GM18861 (cell line): Measurements from ENCODE around the gene ZNF2.
"Not testable (repeated sequence)": the region's sequence is repeated elsewhere in the genome, so short reads cannot be mapped to it uniquely, and the experiment has no call there.

ENCODE experiments used
- ATAC-seq: cut with Tn5 transposase; IDR thresholded peaks from one replicate; pipeline ENCODE4 v1.9.1; 2021; ENCODE audit not compliant: unreplicated experiment

Gene ZNF2

DNA sequence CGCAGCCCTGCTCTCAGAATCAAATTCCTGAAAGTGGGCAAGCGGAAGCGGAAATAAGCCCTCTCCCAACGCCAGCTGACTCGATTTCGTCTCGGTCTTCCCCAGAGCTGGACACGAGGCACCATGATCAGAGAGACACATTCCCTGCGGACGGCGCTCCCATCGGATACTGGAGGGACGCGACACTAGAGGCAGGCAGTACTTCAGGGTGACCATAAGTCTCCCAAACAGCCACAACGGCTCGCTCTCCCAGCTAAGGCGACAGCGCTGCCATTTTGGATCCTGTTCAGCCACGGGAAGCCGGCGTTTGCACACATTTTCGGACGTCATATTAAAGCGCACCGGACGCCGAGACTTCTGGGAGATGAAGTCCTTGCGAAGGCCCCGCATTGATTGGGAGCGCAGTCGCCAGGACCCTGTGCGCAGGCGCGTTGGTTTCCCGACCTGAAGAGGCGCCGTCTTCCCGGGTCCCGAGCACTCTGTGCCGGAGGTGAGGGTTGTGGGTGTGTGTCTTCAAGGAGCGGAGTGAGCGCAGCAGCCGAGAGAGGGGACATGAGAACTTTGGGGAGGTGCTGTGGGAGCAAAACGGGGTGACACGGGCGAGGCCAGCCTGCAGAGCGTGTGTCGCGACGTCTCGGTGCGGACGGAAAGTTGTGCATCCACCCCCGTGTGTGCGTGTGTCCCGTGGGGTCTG lies at the start of gene ZNF2:
TSS of gene ZNF2 (plus strand) at position 439 of the 694 bp plus-strand sequence. CDS start 10,418 bp downstream, outside the sequence.
- peak; percentile 88 for ATAC-seq

DNA sequence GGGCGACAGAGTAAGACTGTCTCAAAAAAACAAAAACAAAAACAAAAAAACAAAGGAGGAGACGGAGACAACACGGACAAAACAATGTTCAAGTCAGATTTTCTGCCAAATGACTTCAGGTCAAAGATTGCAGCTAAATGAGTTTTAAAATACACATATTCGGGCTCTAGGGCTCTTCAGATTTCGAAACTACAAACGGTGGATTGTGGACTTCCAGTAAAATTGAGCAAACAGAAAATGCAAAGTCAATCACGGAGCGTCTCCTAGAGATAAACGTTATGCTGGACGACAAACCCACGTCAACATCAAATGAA lies 44.6 kb upstream of the ZNF2 start:
- ATAC-seq: no peak

DNA sequence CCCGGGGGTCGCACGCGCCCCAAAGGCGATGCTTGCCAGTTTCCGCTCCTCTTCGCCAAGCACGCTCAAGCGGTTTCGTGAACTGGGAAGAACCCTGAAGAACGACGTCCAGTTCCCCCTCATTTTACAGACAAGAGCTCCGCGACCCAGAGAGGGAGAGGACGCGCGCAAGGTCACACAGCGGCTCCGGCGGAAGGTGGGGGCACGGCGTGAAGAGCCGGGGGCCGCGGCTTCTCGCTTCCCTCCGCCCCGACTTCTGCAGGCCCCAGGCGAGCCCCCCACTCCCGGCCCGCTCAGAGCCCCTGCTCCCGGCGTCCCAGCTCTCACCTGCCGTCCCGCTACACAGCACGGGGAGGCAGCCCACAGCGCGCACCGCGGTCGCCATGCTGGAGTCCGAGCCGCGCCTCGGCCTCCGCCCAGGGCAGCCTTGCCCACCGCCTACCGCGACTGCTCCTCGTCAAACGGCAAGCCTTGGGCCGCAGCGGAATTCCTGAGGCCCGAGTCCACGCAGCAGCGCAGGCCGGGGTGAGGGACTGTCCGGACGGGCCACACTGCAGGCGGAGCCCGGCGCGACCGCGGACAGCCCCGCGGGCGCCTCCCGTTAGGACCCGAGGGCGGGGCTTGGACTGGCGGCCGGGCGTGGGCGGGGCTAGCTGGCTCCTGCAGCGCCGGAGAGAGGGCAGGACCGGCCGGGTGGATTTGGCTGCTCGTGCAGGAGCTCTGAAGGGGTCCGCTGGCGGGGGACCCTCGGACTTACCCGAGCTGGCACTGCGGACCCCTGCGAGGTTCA lies 44.0 kb upstream of the ZNF2 start, which contains the start of gene MRPS5:
TSS of gene MRPS5 (minus strand) at position 402 of the 790 bp plus-strand sequence. CDS start at position 385, 17 bp downstream.
- peak; percentile 91 for ATAC-seq

DNA sequence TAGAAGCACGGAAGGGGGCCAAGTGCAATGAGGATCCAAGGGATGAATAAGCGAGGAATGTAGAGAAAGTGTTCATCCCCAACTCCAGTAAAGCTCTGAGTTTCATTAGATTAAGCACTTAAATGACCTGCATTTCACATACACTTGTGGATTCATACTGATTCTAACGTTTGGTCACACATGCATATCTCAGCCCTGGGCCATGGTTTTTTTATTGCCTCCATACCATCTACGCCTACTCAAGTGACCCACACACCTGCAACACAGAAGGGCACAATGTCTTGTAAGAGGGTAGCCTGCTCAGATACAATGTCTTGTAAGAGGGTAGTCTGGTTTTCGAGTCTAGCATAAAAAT lies 43.4 kb upstream of the ZNF2 start:
- ATAC-seq: no peak

DNA sequence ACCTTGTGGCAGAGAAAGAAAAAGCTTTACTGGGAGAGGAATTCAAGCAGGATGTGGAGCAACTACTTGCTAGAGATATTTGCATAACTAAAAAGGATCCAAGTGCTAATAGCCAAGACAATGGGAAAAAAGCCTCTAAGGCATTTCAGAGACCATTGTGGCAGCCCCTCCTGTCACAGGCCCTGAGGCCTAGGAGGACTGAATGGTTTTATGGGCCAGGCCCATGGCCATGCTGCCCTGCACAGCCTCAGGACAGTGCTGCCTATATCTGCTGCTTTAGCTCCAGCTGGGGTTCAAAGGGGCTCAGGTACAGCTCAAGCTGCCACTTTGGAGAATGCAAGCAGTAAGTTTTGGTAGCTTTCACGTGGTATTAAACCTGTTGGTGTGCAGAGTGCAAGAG lies 26.9 kb upstream of the ZNF2 start:
- ATAC-seq: no peak

DNA sequence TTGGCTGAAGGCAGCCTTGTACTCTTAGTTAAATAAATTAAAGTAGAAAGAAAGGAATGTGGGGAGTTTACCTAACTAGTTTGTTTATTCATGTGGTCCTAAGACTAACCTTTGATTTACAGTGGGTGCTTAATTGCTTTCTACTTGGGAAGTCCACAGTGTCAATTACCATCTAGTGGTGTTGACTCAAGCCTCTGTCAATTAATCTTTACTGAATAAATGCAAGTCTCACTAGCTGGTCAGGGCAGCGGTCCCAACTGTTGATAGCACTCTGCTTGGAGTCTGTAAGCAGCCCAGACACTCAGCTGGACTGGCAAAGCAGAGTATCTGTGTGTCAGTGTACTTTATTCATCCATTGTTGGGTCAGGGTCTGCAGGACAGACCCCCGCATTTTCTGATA lies 21.8 kb upstream of the ZNF2 start:
- no peak for ATAC-seq

DNA sequence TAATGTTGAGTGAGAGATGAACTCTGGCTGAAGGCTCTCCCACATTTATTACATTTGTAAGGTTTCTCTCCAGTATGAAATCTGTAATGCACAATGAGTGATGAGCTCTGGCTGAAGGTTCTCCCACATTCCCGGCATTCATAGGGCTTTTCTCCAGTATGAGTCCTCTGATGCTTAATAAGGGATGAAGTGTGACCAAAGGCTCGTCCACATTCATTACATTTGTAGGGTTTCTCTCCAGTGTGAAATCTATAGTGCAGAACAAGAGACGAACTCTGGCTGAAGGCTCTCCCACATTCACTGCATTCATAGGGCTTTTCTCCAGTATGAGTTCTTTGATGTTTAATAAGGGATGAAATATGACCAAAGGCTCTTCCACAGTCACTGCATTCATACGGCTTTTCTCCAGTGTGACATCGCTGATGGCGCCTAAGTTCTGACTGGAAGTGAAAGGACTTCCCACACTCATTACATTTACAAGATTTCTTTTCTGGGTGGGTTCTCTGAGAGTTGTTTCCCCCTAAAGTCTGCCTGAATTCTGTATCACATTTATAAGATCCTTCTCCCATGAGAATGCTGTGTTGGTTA lies 16.1 kb upstream of the ZNF2 start:
- no peak for ATAC-seq

DNA sequence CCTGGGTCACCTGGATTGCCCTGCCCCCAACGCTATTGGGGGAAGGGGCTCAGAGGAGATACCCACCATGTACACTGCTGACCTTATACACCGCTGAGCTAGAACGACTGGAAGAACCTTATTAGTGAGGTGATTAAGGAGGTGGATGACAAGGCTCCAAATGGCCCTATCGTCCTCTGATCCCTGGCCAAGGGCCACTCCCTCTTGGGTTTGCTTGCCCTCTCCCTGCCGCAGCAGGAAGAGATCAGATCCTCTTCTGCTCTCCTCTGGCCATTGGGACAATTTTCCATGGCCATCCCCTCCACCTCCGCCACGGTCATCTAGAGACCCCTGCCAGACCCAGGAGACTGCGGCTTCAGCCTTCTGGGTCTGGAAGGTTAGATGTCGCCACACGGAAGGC lies 7.2 kb upstream of the ZNF2 start:
- ATAC-seq: no peak

DNA sequence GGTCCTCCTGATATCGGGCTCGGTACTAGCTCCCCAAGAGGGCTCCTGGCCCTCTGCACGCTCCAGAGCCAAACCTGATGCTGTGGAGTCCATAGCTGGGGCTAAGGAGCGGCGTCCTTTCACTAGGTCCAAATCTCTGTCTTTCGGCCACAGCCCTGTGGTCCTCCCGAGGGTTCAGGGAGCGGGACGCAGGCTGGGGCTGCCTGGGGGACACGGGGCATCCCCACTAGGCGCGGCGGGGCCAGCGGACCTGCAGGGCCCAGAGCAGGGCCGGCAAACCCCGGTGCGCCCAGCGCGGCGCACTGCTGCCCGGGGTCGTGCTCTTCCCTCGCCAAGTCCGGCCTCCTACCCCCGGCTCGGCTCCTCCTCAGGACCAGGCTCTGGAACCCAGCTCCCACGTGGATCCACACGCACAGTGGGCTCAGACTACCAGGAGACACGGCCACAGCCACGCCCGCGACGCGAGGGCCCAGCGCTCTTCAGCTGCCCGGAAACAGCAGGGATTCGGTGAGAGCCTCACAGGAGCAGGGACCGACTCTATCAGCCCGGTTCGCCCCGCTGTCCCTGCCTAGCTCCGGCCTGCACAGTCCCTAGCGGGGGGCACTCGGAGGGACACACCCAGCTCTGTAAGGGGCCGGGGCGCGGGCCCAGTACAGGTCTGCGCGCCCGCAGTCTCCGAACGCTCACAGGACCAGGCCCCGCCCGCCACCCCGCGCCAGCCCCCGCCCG lies 6.6 kb upstream of the ZNF2 start:
- peak; percentile 6 for ATAC-seq

DNA sequence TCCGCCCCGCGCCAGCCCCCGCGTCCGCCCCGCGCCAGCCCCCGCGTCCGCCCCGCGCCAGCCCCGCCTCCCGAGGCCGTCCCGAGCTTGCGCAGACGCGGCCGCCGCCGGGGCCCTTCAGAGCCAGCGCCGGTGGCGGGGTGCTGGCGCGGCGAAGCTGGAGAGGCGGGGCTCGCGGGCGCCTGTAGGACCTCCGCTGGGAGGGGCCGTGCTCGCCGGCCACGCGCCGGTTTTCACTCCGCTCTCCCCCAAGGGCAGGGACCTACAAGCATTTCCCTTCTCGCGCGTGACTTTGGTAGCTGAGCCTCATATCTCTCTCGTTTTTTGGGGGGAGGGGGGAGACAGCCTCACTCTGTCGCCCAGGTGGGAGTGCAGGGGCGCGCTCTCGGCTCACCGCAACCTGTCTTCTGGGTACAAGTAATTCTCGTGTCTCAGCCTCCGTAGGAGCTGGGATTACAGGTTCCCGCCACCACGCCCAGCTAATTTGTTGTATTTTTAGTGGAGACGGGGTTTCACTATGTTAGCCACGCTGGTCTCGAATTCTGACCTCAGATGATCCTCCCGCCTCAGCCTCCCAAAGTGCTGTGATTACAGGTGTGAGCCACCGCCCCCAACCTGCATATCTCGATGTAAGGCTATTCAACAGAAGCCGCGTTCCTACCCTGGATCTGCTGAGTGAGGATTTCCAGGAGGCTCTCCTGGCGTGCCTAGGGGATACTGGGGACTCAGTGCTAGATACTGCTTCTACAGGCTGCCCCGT lies 5.7 kb upstream of the ZNF2 start, which contains the start of gene ZNF514:
TSS of gene ZNF514 (minus strand) at position 159 of the 760 bp plus-strand sequence. CDS start 6,595 bp downstream, outside the sequence.
- peak; percentile 84 for ATAC-seq

DNA sequence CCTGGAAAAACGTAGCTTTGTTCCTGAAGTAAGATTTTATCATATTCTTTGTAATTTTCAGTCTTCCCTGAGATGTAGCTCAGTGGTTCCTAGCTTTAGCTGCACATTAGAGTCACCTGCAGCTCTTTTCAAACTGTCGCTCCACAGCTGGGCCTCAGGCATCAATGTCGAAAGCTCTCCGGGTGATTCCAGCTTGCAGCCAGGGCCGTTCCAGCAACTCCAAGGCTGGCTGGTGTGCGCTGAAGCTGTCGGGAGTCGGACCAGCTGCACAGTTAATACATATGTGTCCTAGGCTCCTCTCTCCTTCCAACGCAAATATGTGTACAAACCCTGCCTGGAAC lies 609 bp upstream of the ZNF2 start:
- ATAC-seq: no peak

DNA sequence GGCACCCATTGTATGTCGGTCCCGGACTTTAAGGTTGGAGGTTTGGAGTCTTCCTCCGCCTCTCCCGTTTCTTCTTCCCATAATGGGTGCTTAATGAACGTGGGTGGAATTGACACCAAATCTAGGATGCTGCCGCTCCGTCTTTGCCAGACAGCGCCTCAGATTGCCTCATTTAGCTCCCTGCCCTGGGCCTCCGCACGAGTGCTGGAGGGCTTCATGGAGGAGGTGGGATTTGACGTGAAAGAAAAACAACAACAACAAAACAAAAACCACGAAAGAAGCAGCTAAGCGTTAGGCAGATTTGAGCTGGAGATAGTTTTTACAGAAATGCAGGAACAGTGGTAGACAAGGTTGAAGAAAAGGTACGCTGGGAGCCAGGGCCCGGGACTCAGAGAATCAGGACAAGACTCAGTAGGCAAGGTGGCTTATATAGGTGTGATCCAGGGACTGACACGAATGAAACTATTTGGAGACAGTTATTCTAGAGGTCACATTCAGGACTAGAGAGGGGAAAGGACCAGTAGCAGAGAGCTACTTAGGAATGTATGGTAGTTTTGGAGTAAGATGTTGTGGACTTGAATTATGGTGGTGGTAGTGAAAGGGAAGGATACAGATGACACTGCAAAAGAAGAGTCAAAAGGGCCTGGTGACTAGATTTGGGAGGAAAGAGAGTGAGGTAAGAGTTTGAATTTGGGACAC lies 605 bp downstream of the ZNF2 start:
- ATAC-seq: no peak

DNA sequence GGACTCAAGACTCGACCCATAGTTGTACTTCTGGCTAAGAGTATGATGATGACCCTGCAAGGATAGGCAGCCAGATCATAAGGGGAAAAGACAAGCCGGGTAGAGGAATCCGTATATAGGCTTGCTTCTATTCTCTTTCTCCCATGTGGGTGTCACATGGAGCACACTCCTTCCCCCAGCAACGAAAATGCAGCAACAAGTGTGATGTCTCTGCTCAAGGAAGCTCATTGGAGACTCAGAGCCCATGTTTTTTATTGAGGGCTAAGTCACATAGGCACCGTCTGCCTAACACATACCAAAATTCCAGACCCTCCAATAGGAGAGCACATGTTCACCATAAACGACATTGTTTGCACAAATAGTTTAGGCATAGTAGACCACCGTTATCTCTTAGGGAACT lies 6.3 kb downstream of the ZNF2 start:
- ATAC-seq: no peak

DNA sequence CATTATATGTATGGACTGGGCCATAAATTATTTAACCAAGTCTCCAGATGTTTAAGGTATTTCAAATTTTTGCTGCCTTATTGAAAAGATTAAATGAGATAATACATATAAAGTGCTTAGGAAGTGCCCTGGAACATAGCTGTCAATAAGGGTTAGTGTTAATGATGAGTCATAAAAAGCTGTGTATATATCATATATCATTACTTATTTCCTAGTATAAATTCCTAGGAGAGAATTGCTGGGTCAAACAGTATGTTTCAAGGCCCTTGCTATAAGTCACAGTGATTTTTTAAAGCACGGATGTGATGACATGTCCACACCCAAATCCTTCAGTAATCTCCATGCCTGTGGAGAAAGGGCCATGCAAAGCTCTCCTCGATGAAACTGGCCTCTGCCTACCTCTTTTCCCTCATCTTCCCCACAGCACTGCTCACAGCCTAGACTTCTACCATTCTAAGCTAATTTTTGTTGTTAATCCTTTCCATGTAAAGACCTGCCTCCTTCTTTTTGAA lies 8.5 kb downstream of the ZNF2 start:
- no peak for ATAC-seq

DNA sequence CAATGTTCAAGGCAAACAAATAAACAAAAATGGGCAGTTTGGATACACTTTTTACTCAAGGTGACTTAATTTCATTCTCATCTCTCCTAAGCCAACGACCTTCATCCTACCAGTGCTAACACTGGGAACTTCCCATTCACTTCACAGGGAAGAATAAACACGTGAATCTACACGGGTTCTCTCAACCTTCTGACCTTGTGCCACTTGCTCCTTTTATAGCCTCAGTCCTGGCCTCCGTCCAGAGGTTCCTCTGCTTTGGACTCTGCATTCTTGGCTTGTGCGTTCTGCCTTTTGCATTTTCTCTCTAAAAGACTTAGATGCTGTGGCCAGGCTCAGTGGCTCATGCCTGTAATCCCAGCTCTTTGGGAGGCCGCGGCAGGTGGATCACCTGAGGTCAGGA lies 13.8 kb downstream of the ZNF2 start:
- no peak for ATAC-seq

DNA sequence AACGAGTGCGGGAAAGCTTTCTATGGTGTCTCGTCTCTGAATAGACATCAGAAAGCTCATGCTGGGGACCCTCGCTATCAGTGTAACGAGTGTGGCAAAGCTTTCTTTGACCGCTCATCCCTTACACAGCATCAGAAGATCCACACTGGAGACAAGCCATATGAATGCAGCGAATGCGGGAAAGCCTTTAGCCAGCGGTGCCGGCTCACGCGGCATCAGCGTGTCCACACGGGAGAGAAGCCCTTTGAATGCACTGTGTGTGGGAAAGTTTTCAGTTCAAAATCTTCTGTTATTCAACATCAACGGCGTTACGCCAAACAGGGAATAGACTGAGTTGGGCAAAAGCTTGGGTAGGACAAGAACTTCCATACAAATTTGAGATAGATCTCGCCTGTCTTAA lies 16.2 kb downstream of the ZNF2 start:
- no peak for ATAC-seq

DNA sequence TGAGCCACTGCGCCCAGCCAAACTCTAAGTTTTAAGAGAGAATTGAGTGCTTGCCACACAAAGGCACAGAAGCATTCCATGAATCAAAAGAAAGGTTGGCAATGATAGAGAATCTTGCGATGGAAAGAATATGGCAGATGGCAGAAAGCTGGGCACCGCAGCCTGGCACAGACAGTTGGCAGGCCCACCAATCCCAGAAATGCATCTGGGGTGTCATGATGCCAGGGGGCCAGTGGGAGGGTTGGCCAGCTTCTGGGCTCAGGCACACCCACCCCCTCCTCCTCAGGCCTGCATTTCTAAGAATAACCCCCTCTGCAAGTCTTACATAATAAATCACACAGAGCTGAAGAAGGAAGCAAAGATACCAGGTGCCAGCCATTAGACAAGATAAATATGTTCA lies 19.6 kb downstream of the ZNF2 start:
- no peak for ATAC-seq

DNA sequence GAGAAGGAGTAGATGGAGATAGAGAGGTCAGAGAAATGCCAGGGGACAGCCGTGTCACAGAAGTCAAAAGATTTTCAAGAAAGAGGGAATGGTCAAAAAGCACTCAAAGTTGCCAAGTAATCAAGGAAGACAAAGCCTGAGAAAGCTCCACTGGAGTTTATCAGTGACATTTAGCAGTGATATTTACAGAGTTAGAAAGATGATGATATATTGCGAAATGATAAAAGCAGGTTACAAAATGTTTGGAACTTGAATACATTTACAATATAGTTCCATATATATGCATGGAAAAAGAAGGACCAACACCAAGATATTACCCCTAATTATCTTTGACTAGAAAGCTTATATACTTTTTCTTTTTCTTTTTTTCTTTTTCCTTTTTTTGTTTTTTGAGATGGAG lies 20.4 kb downstream of the ZNF2 start:
- no peak for ATAC-seq

DNA sequence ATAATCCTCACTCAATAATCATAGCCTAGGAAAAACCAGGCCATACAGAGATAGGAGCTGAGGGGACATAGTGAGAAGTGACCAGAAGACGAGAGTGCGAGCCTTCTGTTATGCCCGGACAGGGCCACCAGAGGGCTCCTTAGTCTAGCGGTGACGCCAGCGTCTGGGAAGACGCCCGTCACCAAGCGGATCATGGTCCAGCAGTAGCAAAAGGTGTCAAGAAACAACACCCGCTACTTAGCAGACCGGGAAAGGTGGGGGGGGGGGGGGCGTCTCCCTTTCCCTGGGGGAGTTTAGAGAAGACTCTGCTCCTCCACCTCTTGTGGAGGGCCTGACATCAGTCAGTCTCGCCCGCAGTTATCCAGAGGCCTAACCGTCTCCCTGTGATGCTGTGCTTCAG lies 27.3 kb downstream of the ZNF2 start:
- ATAC-seq: not testable (repeated sequence)

DNA sequence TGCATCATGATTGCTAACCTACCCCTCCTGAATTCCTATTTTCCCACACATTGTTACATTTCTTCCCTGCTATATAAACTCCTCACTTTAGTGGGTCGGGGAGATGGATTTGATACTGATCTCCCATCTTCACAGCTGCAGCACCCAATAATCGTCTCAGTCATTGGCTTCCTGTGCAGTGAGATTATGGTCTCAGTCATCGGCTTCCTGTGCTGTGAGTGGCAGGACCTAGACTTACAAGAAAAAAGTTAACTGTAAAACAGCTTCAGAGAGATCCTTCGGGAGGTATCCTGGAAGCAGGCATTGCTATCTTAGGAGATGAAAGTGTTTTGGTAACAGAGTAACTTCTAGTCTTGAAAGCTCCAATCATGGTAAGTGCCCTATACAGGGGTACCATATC lies 38.3 kb downstream of the ZNF2 start:
- ATAC-seq: no peak
